Measurements from ENCODE around the gene RELN. TPM values are rescaled to one million over a fixed set of nuclear protein-coding genes. Genes with fewer than 3 reads are reported as not detected.

Gene RELN
- total and polyA plus RNA-seq, 2 of the 13 experiments (the other 11 are each of a cell fraction or from before 2014, with no cell fraction given): 315 to 332 TPM

DNA sequence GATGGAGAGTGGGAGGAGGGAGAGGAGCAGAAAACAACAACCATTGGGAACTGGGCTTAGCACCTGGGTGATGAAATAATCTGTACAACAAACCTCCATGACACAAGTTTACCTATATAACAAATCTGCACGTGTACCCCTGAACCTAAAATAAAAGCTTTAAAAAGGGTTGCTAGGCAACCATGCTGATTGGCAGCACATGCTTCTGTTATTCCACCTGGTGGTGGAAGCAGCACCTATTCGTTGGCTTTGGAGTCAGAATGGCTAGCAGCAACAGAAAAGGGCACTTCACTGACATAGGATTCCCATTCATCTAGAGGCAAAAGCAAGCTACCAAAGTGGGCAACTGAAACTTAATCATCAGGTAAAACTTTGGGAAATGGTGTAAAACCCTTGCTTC, 57.1 kb downstream of the RELN start:
- CTCF ChIA-PET (ENCODE audit: low intra/inter-chr PET ratio, low total read pairs): no interaction called here
- Histone ChIP-seq H3K27me3 (ENCODE audit: control insufficient read depth in 1 of 2, insufficient read depth in 2 of 2, low read length in 2 of 2) (no peaks in the 10 kb centered on the region), H3K4me3 (replicated peaks in 1 of 3; ENCODE audit: insufficient read depth in 1 of 3, low read depth in 2 of 3, low read length in 3 of 3) (no peak overlapping the region), H3K27ac (ENCODE audit: extremely low read length, insufficient read depth, low read length) (no peak overlapping the region), H3K4me1 (ENCODE audit: insufficient read depth, low read length) (0 out of 2 replicates have a peak, but pooled peaks cover 6% of the 10 kb centered on the region), H3K9me3 (ENCODE audit: low read length) (no peaks in the 10 kb centered on the region), H3K36me3 (replicated peaks in 1 of 2; ENCODE audit: control insufficient read depth in 1 of 2, insufficient read depth in 2 of 2, low read length in 2 of 2) (no peaks in the 10 kb centered on the region), H2AFZ (ENCODE audit: low read length) (no peak overlapping the region), H4K20me1 (ENCODE audit: insufficient read depth, low read length) (0 out of 2 replicates have a peak, but pooled peaks cover 5% of the 10 kb centered on the region), H3K4me2 (ENCODE audit: low read depth, low read length) (no peak overlapping the region), H3K9ac (ENCODE audit: insufficient read depth, low read depth, low read length) (no peak overlapping the region), H3K79me2 (ENCODE audit: insufficient read depth, low read length) (peaks cover 12% of the 10 kb centered on the region)
- 33% methylated on average over 2 of the region's 2 CpGs for WGBS (ENCODE audit: low lambda C conversion rate)
- BruUV-seq (replicated peaks): no TSS peak
- in situ Hi-C loops (cut with HindIII; ENCODE audit: extremely low pct_ligation_motif_present, low pct_unique_long_range_greater_than_20kb): no loop called here
- DNase-seq (ENCODE audit: low spot score): no peak
- ATAC-seq: no peak
- POLR2A ChIA-PET: no interaction called here
- no peak for FAIRE-seq
- intact Hi-C loops (cut with micrococcal nuclease; ENCODE audit: unreplicated experiment): no loop called here
- no peak for TF ChIP-seq ZNF362 (CRISPR knock-in tag; IDR thresholded peaks at IDR 0.05; ENCODE audit: borderline replicate concordance)
- TF ChIP-seq ZNF546 (CRISPR knock-in tag; conservative IDR thresholded peaks at IDR 0.05): no peak
- TF ChIP-seq ZNF251 (CRISPR knock-in tag; IDR thresholded peaks at IDR 0.05): no peak
- TF ChIP-seq ZNF773 (CRISPR knock-in tag; IDR thresholded peaks at IDR 0.05; ENCODE audit: borderline replicate concordance): no peak
- TF ChIP-seq, protein P1, sequence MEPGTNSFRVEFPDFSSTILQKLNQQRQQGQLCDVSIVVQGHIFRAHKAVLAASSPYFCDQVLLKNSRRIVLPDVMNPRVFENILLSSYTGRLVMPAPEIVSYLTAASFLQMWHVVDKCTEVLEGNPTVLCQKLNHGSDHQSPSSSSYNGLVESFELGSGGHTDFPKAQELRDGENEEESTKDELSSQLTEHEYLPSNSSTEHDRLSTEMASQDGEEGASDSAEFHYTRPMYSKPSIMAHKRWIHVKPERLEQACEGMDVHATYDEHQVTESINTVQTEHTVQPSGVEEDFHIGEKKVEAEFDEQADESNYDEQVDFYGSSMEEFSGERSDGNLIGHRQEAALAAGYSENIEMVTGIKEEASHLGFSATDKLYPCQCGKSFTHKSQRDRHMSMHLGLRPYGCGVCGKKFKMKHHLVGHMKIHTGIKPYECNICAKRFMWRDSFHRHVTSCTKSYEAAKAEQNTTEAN (CRISPR knock-in tag; conservative IDR thresholded peaks at IDR 0.05): no peak
- no peak for TF ChIP-seq ZNF234 (CRISPR knock-in tag; conservative IDR thresholded peaks at IDR 0.05)
- TF ChIP-seq RFX3 (CRISPR knock-in tag; IDR thresholded peaks at IDR 0.05): no peak
- no peak for TF ChIP-seq SMARCE1 (IDR thresholded peaks at IDR 0.05; ENCODE audit: borderline replicate concordance)
- TF ChIP-seq AGO2 (optimal IDR thresholded peaks at IDR 0.05; ENCODE audit: low read depth, low read length): no peak
- no peak for TF ChIP-seq SAFB2 (CRISPR knock-in tag; IDR thresholded peaks at IDR 0.05; ENCODE audit: borderline replicate concordance, low read depth)
- TF ChIP-seq, protein P2, sequence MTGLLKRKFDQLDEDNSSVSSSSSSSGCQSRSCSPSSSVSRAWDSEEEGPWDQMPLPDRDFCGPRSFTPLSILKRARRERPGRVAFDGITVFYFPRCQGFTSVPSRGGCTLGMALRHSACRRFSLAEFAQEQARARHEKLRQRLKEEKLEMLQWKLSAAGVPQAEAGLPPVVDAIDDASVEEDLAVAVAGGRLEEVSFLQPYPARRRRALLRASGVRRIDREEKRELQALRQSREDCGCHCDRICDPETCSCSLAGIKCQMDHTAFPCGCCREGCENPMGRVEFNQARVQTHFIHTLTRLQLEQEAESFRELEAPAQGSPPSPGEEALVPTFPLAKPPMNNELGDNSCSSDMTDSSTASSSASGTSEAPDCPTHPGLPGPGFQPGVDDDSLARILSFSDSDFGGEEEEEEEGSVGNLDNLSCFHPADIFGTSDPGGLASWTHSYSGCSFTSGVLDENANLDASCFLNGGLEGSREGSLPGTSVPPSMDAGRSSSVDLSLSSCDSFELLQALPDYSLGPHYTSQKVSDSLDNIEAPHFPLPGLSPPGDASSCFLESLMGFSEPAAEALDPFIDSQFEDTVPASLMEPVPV (CRISPR knock-in tag; IDR thresholded peaks at IDR 0.05): no peak
- TF ChIP-seq, protein P3, sequence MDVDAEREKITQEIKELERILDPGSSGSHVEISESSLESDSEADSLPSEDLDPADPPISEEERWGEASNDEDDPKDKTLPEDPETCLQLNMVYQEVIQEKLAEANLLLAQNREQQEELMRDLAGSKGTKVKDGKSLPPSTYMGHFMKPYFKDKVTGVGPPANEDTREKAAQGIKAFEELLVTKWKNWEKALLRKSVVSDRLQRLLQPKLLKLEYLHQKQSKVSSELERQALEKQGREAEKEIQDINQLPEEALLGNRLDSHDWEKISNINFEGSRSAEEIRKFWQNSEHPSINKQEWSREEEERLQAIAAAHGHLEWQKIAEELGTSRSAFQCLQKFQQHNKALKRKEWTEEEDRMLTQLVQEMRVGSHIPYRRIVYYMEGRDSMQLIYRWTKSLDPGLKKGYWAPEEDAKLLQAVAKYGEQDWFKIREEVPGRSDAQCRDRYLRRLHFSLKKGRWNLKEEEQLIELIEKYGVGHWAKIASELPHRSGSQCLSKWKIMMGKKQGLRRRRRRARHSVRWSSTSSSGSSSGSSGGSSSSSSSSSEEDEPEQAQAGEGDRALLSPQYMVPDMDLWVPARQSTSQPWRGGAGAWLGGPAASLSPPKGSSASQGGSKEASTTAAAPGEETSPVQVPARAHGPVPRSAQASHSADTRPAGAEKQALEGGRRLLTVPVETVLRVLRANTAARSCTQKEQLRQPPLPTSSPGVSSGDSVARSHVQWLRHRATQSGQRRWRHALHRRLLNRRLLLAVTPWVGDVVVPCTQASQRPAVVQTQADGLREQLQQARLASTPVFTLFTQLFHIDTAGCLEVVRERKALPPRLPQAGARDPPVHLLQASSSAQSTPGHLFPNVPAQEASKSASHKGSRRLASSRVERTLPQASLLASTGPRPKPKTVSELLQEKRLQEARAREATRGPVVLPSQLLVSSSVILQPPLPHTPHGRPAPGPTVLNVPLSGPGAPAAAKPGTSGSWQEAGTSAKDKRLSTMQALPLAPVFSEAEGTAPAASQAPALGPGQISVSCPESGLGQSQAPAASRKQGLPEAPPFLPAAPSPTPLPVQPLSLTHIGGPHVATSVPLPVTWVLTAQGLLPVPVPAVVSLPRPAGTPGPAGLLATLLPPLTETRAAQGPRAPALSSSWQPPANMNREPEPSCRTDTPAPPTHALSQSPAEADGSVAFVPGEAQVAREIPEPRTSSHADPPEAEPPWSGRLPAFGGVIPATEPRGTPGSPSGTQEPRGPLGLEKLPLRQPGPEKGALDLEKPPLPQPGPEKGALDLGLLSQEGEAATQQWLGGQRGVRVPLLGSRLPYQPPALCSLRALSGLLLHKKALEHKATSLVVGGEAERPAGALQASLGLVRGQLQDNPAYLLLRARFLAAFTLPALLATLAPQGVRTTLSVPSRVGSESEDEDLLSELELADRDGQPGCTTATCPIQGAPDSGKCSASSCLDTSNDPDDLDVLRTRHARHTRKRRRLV (CRISPR knock-in tag; IDR thresholded peaks at IDR 0.05): no peak
